Mammary epithelial cell (primary cell): Measurements from ENCODE around the gene MYBBP1A.

Source experiments
- EZH2 ChIP-seq: IDR thresholded peaks from 2 replicates; pipeline ENCODE4 v1.6.1; 2012; ENCODE audit warnings: low read length, inconsistent platforms, borderline replicate concordance
- TF ChIP-seq, protein P1 (sequence below), 2 donors: IDR thresholded peaks in 1 of 2; conservative IDR thresholded peaks in 1 of 2; 2 replicates each; pipeline ENCODE4 v1.5.1; 2011 to 2012; ENCODE audit warnings: inconsistent platforms in 2 of 2, low read length in 2 of 2, mild to moderate bottlenecking in 2 of 2, control low read depth in 1 of 2, low read depth in 1 of 2; ENCODE audit not compliant: insufficient read depth in 1 of 2; ENCODE audit errors: extremely low read depth in 1 of 2

DNA sequence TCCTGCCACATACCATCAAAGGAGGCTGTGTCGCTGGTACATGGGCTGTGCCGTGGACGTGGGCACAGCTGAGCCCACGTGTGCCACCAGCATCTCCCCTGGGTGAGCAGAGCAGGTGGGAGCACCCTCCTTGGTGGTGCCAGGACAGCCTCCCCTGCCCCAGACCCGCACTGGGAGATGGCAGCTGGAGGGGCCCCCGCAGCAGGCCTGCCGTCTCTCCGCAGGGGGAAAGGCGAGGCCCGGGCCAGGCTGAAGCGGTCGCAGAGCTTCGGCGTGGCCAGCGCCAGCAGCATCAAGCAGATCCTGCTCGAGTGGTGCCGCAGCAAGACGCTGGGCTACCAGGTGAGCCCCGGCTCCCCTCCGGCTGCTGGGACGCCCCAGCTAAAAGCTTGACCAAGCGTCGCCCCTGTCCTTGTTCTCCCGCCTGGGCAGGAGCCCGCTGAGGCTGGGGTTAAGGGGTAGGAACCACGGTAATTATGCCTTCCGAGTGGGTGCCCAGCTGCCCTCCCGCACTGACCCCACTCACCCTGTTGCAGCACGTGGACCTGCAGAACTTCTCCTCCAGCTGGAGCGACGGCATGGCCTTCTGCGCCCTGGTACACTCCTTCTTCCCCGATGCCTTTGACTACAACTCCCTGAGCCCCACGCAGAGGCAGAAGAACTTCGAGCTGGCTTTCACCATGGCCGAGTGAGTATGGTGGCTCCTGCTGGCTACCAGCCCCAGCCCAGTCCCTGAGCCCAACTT lies 41.6 kb upstream of the MYBBP1A start:
- TF ChIP-seq, protein P1, sequence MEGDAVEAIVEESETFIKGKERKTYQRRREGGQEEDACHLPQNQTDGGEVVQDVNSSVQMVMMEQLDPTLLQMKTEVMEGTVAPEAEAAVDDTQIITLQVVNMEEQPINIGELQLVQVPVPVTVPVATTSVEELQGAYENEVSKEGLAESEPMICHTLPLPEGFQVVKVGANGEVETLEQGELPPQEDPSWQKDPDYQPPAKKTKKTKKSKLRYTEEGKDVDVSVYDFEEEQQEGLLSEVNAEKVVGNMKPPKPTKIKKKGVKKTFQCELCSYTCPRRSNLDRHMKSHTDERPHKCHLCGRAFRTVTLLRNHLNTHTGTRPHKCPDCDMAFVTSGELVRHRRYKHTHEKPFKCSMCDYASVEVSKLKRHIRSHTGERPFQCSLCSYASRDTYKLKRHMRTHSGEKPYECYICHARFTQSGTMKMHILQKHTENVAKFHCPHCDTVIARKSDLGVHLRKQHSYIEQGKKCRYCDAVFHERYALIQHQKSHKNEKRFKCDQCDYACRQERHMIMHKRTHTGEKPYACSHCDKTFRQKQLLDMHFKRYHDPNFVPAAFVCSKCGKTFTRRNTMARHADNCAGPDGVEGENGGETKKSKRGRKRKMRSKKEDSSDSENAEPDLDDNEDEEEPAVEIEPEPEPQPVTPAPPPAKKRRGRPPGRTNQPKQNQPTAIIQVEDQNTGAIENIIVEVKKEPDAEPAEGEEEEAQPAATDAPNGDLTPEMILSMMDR (conservative IDR thresholded peaks at IDR 0.05 in 1 of 2, IDR thresholded peaks at IDR 0.05 in 1 of 2; ENCODE audit: extremely low read depth in 1 of 2, insufficient read depth in 1 of 2, low read depth in 1 of 2, low read length in 2 of 2) = no peak
- no peak for TF ChIP-seq EZH2
